ENCODE results near the gene HAPLN3.

HAPLN3 gene

DNA sequence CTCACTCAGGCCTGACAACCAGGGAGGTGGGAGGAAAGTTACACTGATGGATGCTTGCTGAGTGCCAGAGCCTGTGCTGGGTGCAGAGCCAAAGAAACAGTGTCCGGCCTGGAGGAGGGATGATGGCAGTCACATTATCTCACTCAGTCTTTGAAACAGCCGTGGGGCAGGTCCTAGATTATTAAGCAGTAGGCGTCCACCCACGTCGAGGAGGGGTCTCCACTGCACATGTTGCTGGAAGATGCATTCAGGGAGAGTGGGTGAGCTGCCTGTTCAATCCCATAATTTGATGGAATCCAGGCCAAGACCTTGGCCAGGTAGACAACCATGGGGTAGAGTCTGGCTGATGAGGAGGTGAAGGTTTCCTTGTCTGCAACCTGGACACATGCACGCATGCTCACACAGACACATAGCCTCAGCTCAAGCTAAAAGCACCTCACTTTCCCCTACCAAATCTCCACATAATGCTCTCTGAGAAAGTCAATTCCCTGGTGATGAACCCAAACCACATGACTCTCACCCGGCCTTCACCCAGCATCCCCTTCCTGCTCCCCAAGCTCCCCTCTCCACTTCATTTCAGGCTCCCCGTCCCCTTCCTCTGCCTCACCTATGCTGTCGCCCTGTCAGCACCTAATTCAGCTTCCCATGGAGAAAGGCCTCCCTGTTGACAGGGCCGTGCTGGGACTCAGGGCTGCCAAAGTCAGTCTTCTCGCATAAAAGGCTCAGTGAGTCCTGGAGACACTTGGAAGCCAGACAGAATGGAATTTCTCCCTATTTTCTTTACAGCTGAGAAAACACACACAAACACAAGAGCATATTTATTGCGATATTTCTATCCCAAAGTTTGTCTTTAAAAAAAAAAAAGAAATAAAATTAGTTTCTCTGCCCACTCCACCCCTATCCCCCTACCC is 62.3 kb downstream of the HAPLN3 start:
- DNase-seq (ENCODE audit: low read depth in 1 of 2, low spot score in 1 of 2): no peak

DNA sequence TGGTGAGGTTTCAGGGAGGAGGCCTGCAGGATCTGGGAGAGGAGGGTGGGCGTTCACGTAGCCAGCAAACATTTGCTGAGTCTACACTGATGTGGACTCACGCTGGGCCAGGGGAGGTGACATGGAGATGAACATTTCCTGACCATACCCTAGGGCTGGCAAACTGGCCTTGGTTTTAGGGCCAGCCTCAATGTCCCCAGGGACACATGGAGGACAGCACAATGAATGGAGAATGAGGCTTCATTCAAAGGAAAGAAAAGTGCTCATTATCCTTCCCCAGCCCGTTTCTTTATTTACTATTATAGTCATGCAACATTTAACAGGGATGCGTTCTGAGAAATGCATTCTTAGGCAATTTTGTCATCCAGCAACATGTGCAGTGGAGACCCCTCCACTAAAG is 65.3 kb downstream of the HAPLN3 start:
- no peak for DNase-seq (ENCODE audit: low read depth in 1 of 2, low spot score in 1 of 2)

- no peak for DNase-seq (ENCODE audit: low read depth in 1 of 2, low spot score in 1 of 2)
Observed at GRCh38 chr15:88828791-88829190, 66.6 kb downstream of the HAPLN3 start.

All from stimulated activated CD4-positive, alpha-beta T cell treated with anti-CD3 and anti-CD28 coated beads, Interleukin-15, amount 100 ng/mL, for 1 hour (primary cell).